ENCODE measurements around the gene TMEM132E. TPM values are rescaled to one million over a fixed set of nuclear protein-coding genes. Genes with fewer than 3 reads are reported as not detected.

TMEM132E gene
- total RNA-seq, 6 experiments from 2014 or later = 0.31 to 0.56 (median 0.43) TPM

GRCh38 chr17:34653511-34653910, 74.1 kb downstream of the TMEM132E start:
- intact Hi-C loops (cut with DNase I) = no loop called here
- Histone ChIP-seq H3K4me3 (no peak overlapping the region), H3K27me3 (no peaks in the 10 kb centered on the region)

DNA sequence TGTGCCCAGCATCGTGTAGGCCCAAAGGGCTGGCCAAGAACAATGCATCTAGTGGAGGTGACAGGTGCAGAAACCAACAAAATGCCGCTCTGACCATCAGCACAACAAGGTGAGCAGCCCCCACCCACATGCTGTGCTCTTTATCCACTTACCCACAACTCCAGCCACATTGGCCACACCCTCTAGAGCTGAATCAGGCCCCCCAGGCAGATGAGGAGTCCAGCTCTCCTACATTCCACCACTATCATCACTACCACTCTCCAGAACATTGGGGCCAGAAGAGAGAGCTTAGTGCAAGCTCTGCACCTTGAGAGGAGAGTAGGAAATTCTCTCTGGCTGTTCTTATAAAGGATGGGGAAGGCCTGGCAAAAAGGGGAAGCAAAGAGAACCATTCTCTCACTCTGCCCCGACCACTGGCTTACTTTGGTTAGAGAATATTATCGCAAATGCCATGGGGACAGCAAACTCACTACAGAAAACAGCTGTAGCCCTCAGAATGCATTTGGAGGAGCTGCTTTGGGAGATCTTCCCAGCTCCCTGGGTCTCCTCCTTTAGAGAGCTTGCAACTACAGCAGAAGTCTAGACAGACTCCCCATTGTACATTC, 75.0 kb downstream of the TMEM132E start:
- DNase-seq = no peak
- TF ChIP-seq, protein P1, sequence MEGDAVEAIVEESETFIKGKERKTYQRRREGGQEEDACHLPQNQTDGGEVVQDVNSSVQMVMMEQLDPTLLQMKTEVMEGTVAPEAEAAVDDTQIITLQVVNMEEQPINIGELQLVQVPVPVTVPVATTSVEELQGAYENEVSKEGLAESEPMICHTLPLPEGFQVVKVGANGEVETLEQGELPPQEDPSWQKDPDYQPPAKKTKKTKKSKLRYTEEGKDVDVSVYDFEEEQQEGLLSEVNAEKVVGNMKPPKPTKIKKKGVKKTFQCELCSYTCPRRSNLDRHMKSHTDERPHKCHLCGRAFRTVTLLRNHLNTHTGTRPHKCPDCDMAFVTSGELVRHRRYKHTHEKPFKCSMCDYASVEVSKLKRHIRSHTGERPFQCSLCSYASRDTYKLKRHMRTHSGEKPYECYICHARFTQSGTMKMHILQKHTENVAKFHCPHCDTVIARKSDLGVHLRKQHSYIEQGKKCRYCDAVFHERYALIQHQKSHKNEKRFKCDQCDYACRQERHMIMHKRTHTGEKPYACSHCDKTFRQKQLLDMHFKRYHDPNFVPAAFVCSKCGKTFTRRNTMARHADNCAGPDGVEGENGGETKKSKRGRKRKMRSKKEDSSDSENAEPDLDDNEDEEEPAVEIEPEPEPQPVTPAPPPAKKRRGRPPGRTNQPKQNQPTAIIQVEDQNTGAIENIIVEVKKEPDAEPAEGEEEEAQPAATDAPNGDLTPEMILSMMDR (IDR thresholded peaks at IDR 0.05) = no peak
- TF ChIP-seq POLR2A (IDR thresholded peaks at IDR 0.05) = no peak
- Histone ChIP-seq H3K4me1 (no peaks in the 10 kb centered on the region), H3K27ac (no peak overlapping the region), H3K4me3 (no peak overlapping the region), H3K27me3 (no peaks in the 10 kb centered on the region), H3K9me3 (no peaks in the 10 kb centered on the region), H3K36me3 (no peaks in the 10 kb centered on the region)
- 0% methylated on average over 1 of the region's 4 CpGs for WGBS (ENCODE audit: insufficient coverage, low coverage, low lambda C conversion rate, missing lambda C conversion rate)
- intact Hi-C loops (cut with DNase I) = no loop called here
- no peak for ATAC-seq

More at GRCh38 chr17:34653511-34653910, 74.1 kb downstream of the TMEM132E start:
- ATAC-seq = no peak
- Histone ChIP-seq H3K4me1 (no peaks in the 10 kb centered on the region), H3K36me3 (no peaks in the 10 kb centered on the region), H3K27ac (no peak overlapping the region), H3K9me3 (no peaks in the 10 kb centered on the region)
- no peak for DNase-seq
- WGBS (ENCODE audit: insufficient coverage, low coverage, low lambda C conversion rate, missing lambda C conversion rate) = 40% methylated on average over 9 of the region's 11 CpGs
- TF ChIP-seq POLR2A (IDR thresholded peaks at IDR 0.05) = no peak
- TF ChIP-seq, protein P1 (IDR thresholded peaks at IDR 0.05) = no peak

DNA sequence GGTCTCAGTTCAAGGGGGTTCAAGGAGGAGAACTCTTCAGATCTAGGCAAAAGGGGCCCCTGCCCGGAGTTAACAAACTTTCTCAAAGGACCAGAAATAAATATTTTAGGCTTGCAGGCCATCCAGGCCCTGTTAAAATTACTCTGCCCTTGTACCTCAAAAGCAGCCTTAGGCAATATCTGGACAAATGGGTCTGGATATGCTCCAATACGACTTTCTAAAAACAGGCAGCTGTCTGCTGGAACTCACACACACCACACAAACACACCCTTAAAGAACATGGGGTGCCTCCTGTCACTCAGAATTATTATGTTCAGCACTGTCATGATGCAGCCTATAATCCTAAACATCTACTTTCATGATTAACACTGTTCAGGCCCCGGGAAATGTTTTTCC, 75.5 kb downstream of the TMEM132E start:
- no peak for ATAC-seq
- intact Hi-C loops (cut with DNase I) = no loop called here
- 38% methylated on average over 3 of the region's 3 CpGs for WGBS (ENCODE audit: insufficient coverage, low coverage, low lambda C conversion rate, missing lambda C conversion rate)
- no peaks in the 10 kb centered on the region for H3K36me3 ChIP-seq
- DNase-seq = no peak
- H3K9me3 ChIP-seq = no peaks in the 10 kb centered on the region
- no peaks in the 10 kb centered on the region for H3K27me3 ChIP-seq
- no peak for TF ChIP-seq POLR2A (IDR thresholded peaks at IDR 0.05)
- TF ChIP-seq, protein P1 (IDR thresholded peaks at IDR 0.05) = no peak
- H3K27ac ChIP-seq = no peak overlapping the region
- H3K4me1 ChIP-seq = no peaks in the 10 kb centered on the region
- H3K4me3 ChIP-seq = no peak overlapping the region

DNA sequence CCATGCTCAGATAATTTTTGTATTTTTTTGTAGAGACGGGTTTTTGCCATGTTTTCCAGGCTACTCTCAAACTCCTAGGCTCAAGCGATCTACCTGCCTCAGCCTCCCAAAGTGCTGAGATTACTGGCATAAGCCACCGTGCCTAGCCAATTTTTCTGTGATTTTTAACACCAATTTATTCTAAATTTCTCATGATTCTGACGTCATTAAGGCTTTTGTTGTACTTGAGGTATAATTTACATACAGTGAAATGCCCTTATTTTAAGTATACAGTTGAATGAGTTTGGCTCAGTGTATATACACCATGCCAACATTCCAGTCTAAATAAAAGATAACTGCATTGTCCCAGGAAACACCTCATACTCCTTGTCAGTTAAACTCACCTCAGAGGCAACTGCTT, 77.4 kb downstream of the TMEM132E start:
- Histone ChIP-seq H3K27ac (no peak overlapping the region), H3K9me3 (no peaks in the 10 kb centered on the region), H3K4me3 (no peak overlapping the region), H3K4me1 (no peaks in the 10 kb centered on the region), H3K27me3 (no peaks in the 10 kb centered on the region), H3K36me3 (no peaks in the 10 kb centered on the region)
- intact Hi-C loops (cut with DNase I) = no loop called here
- DNase-seq (no peak), ATAC-seq (no peak)
- WGBS (ENCODE audit: insufficient coverage, low coverage, low lambda C conversion rate, missing lambda C conversion rate) = 47% methylated on average over 4 of the region's 4 CpGs
- TF ChIP-seq, protein P1 (IDR thresholded peaks at IDR 0.05) = no peak
- no peak for TF ChIP-seq POLR2A (IDR thresholded peaks at IDR 0.05)

Data from right lobe of liver (tissue), 6 donors.